Endothelial cell of umbilical vein (primary cell): ENCODE measurements around the gene NFIC. TPM values are rescaled to one million over a fixed set of nuclear protein-coding genes. Genes with fewer than 3 reads are reported as not detected.

Experiments
- BruUV-seq: library from RNA; stranded (reverse); fragments of 400-500 nt; replicated peaks from 2 replicates; lab custom pipeline; 2021; lab: Mats Ljungman, UMichigan
- CTCF ChIA-PET: fragments of 300-600, 350-600 bp; sonication (Branson Sonifier 250); formaldehyde crosslinking; loops from one replicate; lab custom pipeline; 2021; ENCODE audit warnings: antibody characterized with exemption, inconsistent platforms; lab: Charles Lee
- POLR2A ChIA-PET: fragments of 300-600, 350-600 bp; sonication (Branson Sonifier 250); formaldehyde crosslinking; loops from one replicate; lab custom pipeline; 2021; ENCODE audit warnings: antibody characterized with exemption, inconsistent platforms; lab: Charles Lee
- DNase-seq: peaks from one replicate; pipeline ENCODE4 v3.0.0-alpha.2; 2011; ENCODE audit warnings: low read depth, low spot score
- FAIRE-seq: peaks from 2 replicates; lab custom pipeline; 2011; peaks lifted over from hg19 to GRCh38; lab: Jason Lieb, UNC
- H2AFZ ChIP-seq: 2 replicates; pipeline ENCODE4 v1.6.0; 2012; ENCODE audit warnings: low read depth, low read length, control low read depth, inconsistent platforms
- H3K27ac ChIP-seq: 2 replicates; pipeline ENCODE4 v1.5.1; 2011; ENCODE audit warnings: low read depth, mild to moderate bottlenecking, control low read depth, low read length, moderate library complexity; ENCODE audit not compliant: insufficient read depth
- H3K27me3 ChIP-seq, 2 experiments: 2 replicates each; pipeline versions ENCODE4 v1.6.0 to v1.6.1; 2011; ENCODE audit warnings: low read length in 2 of 2, mixed read lengths in 1 of 2; ENCODE audit not compliant: control insufficient read depth in 2 of 2, insufficient read depth in 2 of 2
- H3K36me3 ChIP-seq, 2 experiments: 2 replicates in 1 of 2; 3 replicates in 1 of 2; pipeline ENCODE4 v1.5.1; 2011; ENCODE audit warnings: low read length in 2 of 2, mild to moderate bottlenecking in 1 of 2, moderate library complexity in 1 of 2; ENCODE audit not compliant: control insufficient read depth in 2 of 2, insufficient read depth in 2 of 2; ENCODE audit errors: extremely low read depth in 1 of 2
- H3K4me1 ChIP-seq: 3 replicates; pipeline ENCODE4 v1.5.1; 2011; ENCODE audit warnings: mild to moderate bottlenecking, low read length; ENCODE audit not compliant: control insufficient read depth, insufficient read depth; ENCODE audit errors: extremely low read depth
- H3K4me2 ChIP-seq: 2 replicates; pipeline ENCODE4 v1.6.1; 2011; ENCODE audit warnings: low read length, control low read depth, mixed read lengths; ENCODE audit not compliant: insufficient read depth
- H3K4me3 ChIP-seq, 3 experiments: fragments of 200-600 bp in 1 of 3; sonication (generic), shearing (Covaris generic) in 1 of 3; replicated peaks in 1 of 3; 2 replicates each; pipeline ENCODE4 v1.5.1; 2011 to 2016; ENCODE audit warnings: control low read depth in 3 of 3, low read length in 3 of 3, mild to moderate bottlenecking in 2 of 3, inconsistent platforms in 1 of 3, low read depth in 1 of 3, moderate library complexity in 1 of 3; ENCODE audit not compliant: insufficient read depth in 1 of 3
- H3K79me2 ChIP-seq: 2 replicates; pipeline ENCODE4 v1.6.0; 2012; ENCODE audit warnings: low read length, inconsistent platforms; ENCODE audit not compliant: control insufficient read depth, insufficient read depth
- H3K9ac ChIP-seq: replicated peaks from 2 replicates; pipeline ENCODE3; 2011; ENCODE audit warnings: low read length, control low read depth; ENCODE audit not compliant: insufficient read depth; ENCODE audit errors: extremely low read depth
- H3K9me1 ChIP-seq: replicated peaks from 3 replicates; pipeline ENCODE4 v1.6.0; 2011; ENCODE audit warnings: mild to moderate bottlenecking, low read length; ENCODE audit not compliant: control insufficient read depth, insufficient read depth; ENCODE audit errors: extremely low read depth
- H3K9me3 ChIP-seq: replicated peaks from 2 replicates; pipeline ENCODE4 v1.5.1; 2012; ENCODE audit warnings: low read length, inconsistent platforms; ENCODE audit not compliant: control insufficient read depth, insufficient read depth
- H4K20me1 ChIP-seq: replicated peaks from 2 replicates; pipeline ENCODE3; 2011; ENCODE audit warnings: mild to moderate bottlenecking, low read length; ENCODE audit not compliant: control insufficient read depth, insufficient read depth; ENCODE audit errors: extremely low read depth
- EZH2 ChIP-seq: IDR thresholded peaks from 2 replicates; pipeline ENCODE4 v1.6.1; 2012; ENCODE audit warnings: borderline replicate concordance, low read depth, mild to moderate bottlenecking, moderate library complexity, low read length, inconsistent platforms; ENCODE audit not compliant: severe bottlenecking
- FOS ChIP-seq: IDR thresholded peaks from 2 replicates; pipeline ENCODE4 v1.6.1; 2011; ENCODE audit warnings: mild to moderate bottlenecking, low read length, moderate library complexity, borderline replicate concordance; ENCODE audit not compliant: insufficient read depth
- GATA2 ChIP-seq: IDR thresholded peaks from 2 replicates; pipeline ENCODE4 v1.7.0; 2011; ENCODE audit warnings: low read depth, mild to moderate bottlenecking, moderate library complexity, mixed read lengths, low read length; ENCODE audit not compliant: insufficient read length, insufficient read depth
- JUN ChIP-seq: IDR thresholded peaks from 2 replicates; pipeline ENCODE4 v1.6.1; 2011; ENCODE audit warnings: borderline replicate concordance, low read depth; ENCODE audit not compliant: insufficient read length, insufficient read depth
- MYC ChIP-seq: IDR thresholded peaks from one replicate; pipeline ENCODE4 v1.6.1; 2011; ENCODE audit warnings: mild to moderate bottlenecking, low read depth, low read length
- POLR2AphosphoS5 ChIP-seq: IDR thresholded peaks from 2 replicates; pipeline ENCODE4 v1.6.1; 2012; ENCODE audit warnings: low read depth, mild to moderate bottlenecking, control low read depth, low read length, moderate library complexity; ENCODE audit not compliant: insufficient read depth
- dilution Hi-C: fragments of 300-500 bp; cut with MboI; formaldehyde crosslinking; loops from one replicate; pipeline ENCODE4 v1.15.0; 2019; ENCODE audit warnings: low sequenced_read_pairs; ENCODE audit not compliant: extremely low pct_ligation_motif_present
- intact Hi-C: fragments of 100-400 bp; cut with micrococcal nuclease; formaldehyde crosslinking; loops from one replicate; pipeline ENCODE4 v1.10.0; 2022
- polyA plus RNA-seq, 4 experiments: library from polyadenylated mRNA; depleted of rRNA in 3 of 4; stranded (reverse) in 3 of 4; unstranded in 1 of 4; fragments of >200 nt; gene quantifications; 2 replicates each; pipeline versions ENCODE4 v1.2.1 to v1.2.3, GENCODE V29; 2011 to 2012; ENCODE audit warnings: missing spikeins in 1 of 4
- total RNA-seq: library from RNA; stranded (reverse); gene quantifications from 2 replicates; pipeline ENCODE4 v1.2.3, GENCODE V29; 2021
- TF ChIP-seq, protein P1 (sequence below): IDR thresholded peaks from 2 replicates; pipeline ENCODE4 v1.6.1; 2011; ENCODE audit not compliant: insufficient read depth, insufficient read length

Gene NFIC
- total and polyA plus RNA-seq, 2 donors (not counting 3 experiments of a cell fraction or from before 2014, with no cell fraction given) = 11.4 to 133 TPM

DNA sequence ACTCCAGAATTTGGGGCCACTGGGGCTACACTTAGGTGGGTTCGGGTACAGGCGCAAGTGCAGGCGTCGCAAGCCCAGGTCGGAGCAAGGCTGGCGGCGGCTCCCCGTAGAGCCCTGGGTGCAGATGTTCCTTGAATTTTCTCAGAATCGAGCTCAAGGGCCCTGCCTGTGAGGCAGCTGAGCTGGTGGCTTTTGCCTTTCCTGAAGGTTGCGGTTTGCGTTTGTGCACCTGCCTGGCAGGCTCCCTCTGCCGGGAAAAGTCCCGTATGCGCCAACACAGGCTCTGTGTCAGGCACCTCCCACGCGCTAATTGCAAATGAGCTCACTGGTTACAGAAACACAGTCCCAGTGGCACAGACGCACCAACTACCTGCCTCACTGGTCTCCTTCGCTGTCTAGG lies 128.2 kb downstream of the NFIC start:
- ChIA-PET POLR2A (no interaction called here), CTCF (interaction anchor here (3.3 kb wide), 1 partner anchor 10 kb away, joined by 20 read pairs; the partner anchor contains the start of gene SMIM44)
- TF ChIP-seq FOS (no peak), POLR2AphosphoS5 (no peak), MYC (no peak), GATA2 (no peak), JUN (no peak), EZH2 (no peak)
- TF ChIP-seq, protein P1, sequence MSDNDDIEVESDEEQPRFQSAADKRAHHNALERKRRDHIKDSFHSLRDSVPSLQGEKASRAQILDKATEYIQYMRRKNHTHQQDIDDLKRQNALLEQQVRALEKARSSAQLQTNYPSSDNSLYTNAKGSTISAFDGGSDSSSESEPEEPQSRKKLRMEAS = no peak
- Histone ChIP-seq H3K9me3 (no peaks in the 10 kb centered on the region), H3K36me3 (peaks cover 0 to 18% of the 10 kb centered on the region in 2 experiments), H3K9ac (no peak overlapping the region), H3K4me1 (no peaks in the 10 kb centered on the region), H3K27ac (no peak overlapping the region), H3K4me3 (no peak overlapping the region), H3K9me1 (no peaks in the 10 kb centered on the region), H2AFZ (no peak overlapping the region), H3K4me2 (no peak overlapping the region), H3K79me2 (peaks cover 21% of the 10 kb centered on the region), H4K20me1 (no peaks in the 10 kb centered on the region), H3K27me3 (no peaks in the 10 kb centered on the region)
- dilution Hi-C loops (no loop called here), intact Hi-C loops (no loop called here)
- BruUV-seq = no TSS peak
- DNase-seq (no peak), FAIRE-seq (no peak)
